OCI-LY7 (cell line): ENCODE results near the gene HSD17B2. TPM values are rescaled to one million over a fixed set of nuclear protein-coding genes. Genes with fewer than 3 reads are reported as not detected.

Source experiments
- BruUV-seq: library from RNA; stranded (reverse); fragments of 400-500 nt; replicated peaks from 2 replicates; lab custom pipeline; 2021; lab: Mats Ljungman, UMichigan
- CTCF ChIA-PET: fragments of 300-600 bp; sonication (Branson Sonifier 250); formaldehyde crosslinking; loops from one replicate; lab custom pipeline; 2022; ENCODE audit warnings: antibody characterized with exemption; ENCODE audit not compliant: unreplicated experiment; lab: Charles Lee
- POLR2A ChIA-PET: fragments of 300-600 bp; sonication (Branson Sonifier 250); formaldehyde crosslinking; loops from one replicate; lab custom pipeline; 2022; ENCODE audit warnings: antibody characterized with exemption; lab: Charles Lee
- DNase-seq: peaks from one replicate; pipeline ENCODE4 v3.0.0-alpha.2; 2015; ENCODE audit warnings: low spot score
- H2AFZ ChIP-seq: fragments of 200-600 bp; sonication (generic), shearing (Covaris generic); 2 replicates; pipeline ENCODE4 v1.6.1; 2014; ENCODE audit warnings: mild to moderate bottlenecking, antibody characterized with exemption, low read length, moderate library complexity
- H3K27ac ChIP-seq: fragments of 200-600 bp; sonication (generic); 2 replicates; pipeline ENCODE4 v1.5.1; 2014; ENCODE audit warnings: mixed run types, low read depth, mild to moderate bottlenecking, moderate library complexity, low read length, inconsistent platforms; ENCODE audit not compliant: poor library complexity, severe bottlenecking
- H3K36me3 ChIP-seq: fragments of 200-600 bp; sonication (generic); 2 replicates; pipeline ENCODE4 v1.6.1; 2014; ENCODE audit warnings: mild to moderate bottlenecking, antibody characterized with exemption, low read length, moderate library complexity, mixed read lengths; ENCODE audit not compliant: insufficient read depth
- H3K4me1 ChIP-seq: fragments of 200-600 bp; sonication (generic); 2 replicates; pipeline ENCODE4 v1.5.1; 2014; ENCODE audit warnings: mild to moderate bottlenecking, low read length; ENCODE audit not compliant: insufficient read depth, poor library complexity, severe bottlenecking
- H3K4me2 ChIP-seq: fragments of 200-600 bp; sonication (generic); 2 replicates; pipeline ENCODE4 v1.6.1; 2014; ENCODE audit warnings: mild to moderate bottlenecking, low read length
- H3K4me3 ChIP-seq: fragments of 200-600 bp; sonication (generic); 2 replicates; pipeline ENCODE4 v1.5.1; 2014; ENCODE audit warnings: mild to moderate bottlenecking, low read depth, low read length; ENCODE audit not compliant: poor library complexity, severe bottlenecking
- H3K79me2 ChIP-seq: fragments of 200-600 bp; sonication (generic); 2 replicates; pipeline ENCODE4 v1.6.1; 2016; ENCODE audit warnings: low read depth, mild to moderate bottlenecking, low read length, moderate library complexity, mixed read lengths; ENCODE audit not compliant: insufficient read depth
- H3K9me2 ChIP-seq: fragments of 200-600 bp; sonication (generic); 2 replicates; pipeline ENCODE4 v1.6.1; 2016; ENCODE audit warnings: mild to moderate bottlenecking, low read length, mixed read lengths; ENCODE audit not compliant: insufficient read depth
- H3K9me3 ChIP-seq: fragments of 200-600 bp; sonication (generic); 2 replicates; pipeline ENCODE4 v1.6.1; 2014; ENCODE audit warnings: mild to moderate bottlenecking, mixed run types, low read length, mixed read lengths
- H4K20me1 ChIP-seq: fragments of 200-600 bp; sonication (generic); 2 replicates; pipeline ENCODE4 v1.6.1; 2014; ENCODE audit warnings: mild to moderate bottlenecking, antibody characterized with exemption, low read length, moderate library complexity, mixed read lengths; ENCODE audit not compliant: insufficient read depth
- CTCF ChIP-seq: fragments of 200-600 bp; sonication (generic); conservative IDR thresholded peaks from 2 replicates; pipeline ENCODE4 v1.5.1; 2014; ENCODE audit warnings: mild to moderate bottlenecking, antibody characterized with exemption, low read length, moderate library complexity, mixed read lengths
- EZH2phosphoT487 ChIP-seq: fragments of 200-600 bp; sonication (generic); IDR thresholded peaks from 2 replicates; pipeline ENCODE4 v1.6.1; 2018; ENCODE audit warnings: low read depth, borderline replicate concordance, mild to moderate bottlenecking, mixed run types, antibody characterized with exemption, low read length, moderate library complexity, mixed read lengths
- intact Hi-C: fragments of 100-400 bp; cut with micrococcal nuclease; formaldehyde crosslinking; loops from one replicate; pipeline ENCODE4 v1.10.0; 2022; ENCODE audit not compliant: unreplicated experiment
- total RNA-seq, 2 experiments: library from RNA; depleted of rRNA in 1 of 2; stranded (reverse); fragments of >200 nt in 1 of 2; shearing (Covaris generic) in 1 of 2; gene quantifications; 2 replicates each; pipeline ENCODE4 v1.2.3, GENCODE V29; 2014 to 2022

Gene HSD17B2
- total RNA-seq, 2 experiments from 2014 or later, result not detected

GRCh38 chr16:82024883-82025282 is 10.2 kb upstream of the HSD17B2 start:
- TF ChIP-seq EZH2phosphoT487, result no peak
- TF ChIP-seq CTCF, result no peak

GRCh38 chr16:82027629-82028064 is 7.4 kb upstream of the HSD17B2 start:
- H3K4me3 ChIP-seq, result no peak overlapping the region
- BruUV-seq, result no TSS peak
- H3K4me2 ChIP-seq, result no peak overlapping the region
- no peaks in the 10 kb centered on the region for H4K20me1 ChIP-seq
- CTCF ChIA-PET, result no interaction called here
- H3K27ac ChIP-seq, result no peak overlapping the region
- no peak for DNase-seq
- intact Hi-C loops, result no loop called here
- H3K9me2 ChIP-seq, result no peaks in the 10 kb centered on the region
- H3K79me2 ChIP-seq, result no peaks in the 10 kb centered on the region
- POLR2A ChIA-PET, result no interaction called here
- H3K4me1 ChIP-seq, result no peaks in the 10 kb centered on the region
- H3K36me3 ChIP-seq, result no peaks in the 10 kb centered on the region
- no peaks in the 10 kb centered on the region for H3K9me3 ChIP-seq
- no peak overlapping the region for H2AFZ ChIP-seq
- TF ChIP-seq EZH2phosphoT487, result no peak

More at GRCh38 chr16:82024883-82025282, 10.2 kb upstream of the HSD17B2 start:
- H2AFZ ChIP-seq, result no peak overlapping the region
- no peaks in the 10 kb centered on the region for H3K9me2 ChIP-seq
- ChIA-PET POLR2A (no interaction called here), CTCF (no interaction called here)
- H3K27ac ChIP-seq, result no peak overlapping the region
- BruUV-seq, result no TSS peak
- no peaks in the 10 kb centered on the region for H3K4me1 ChIP-seq
- no peaks in the 10 kb centered on the region for H3K9me3 ChIP-seq
- no peaks in the 10 kb centered on the region for H4K20me1 ChIP-seq
- intact Hi-C loops, result no loop called here
- H3K79me2 ChIP-seq, result no peaks in the 10 kb centered on the region
- H3K36me3 ChIP-seq, result no peaks in the 10 kb centered on the region
- H3K4me3 ChIP-seq, result no peak overlapping the region
- H3K4me2 ChIP-seq, result no peak overlapping the region
- DNase-seq, result no peak

- CTCF ChIA-PET, result no interaction called here
- H3K4me1 ChIP-seq, result no peaks in the 10 kb centered on the region
- H4K20me1 ChIP-seq, result no peaks in the 10 kb centered on the region
- no peak overlapping the region for H3K4me2 ChIP-seq
- BruUV-seq, result no TSS peak
- no peak overlapping the region for H3K4me3 ChIP-seq
- H3K27ac ChIP-seq, result no peak overlapping the region
- H3K36me3 ChIP-seq, result no peaks in the 10 kb centered on the region
- intact Hi-C loops, result no loop called here
- peak; percentile 16 for DNase-seq
- TF ChIP-seq CTCF (peak; percentile 64), EZH2phosphoT487 (no peak)
- no peaks in the 10 kb centered on the region for H3K9me2 ChIP-seq
- H3K79me2 ChIP-seq, result no peaks in the 10 kb centered on the region
- POLR2A ChIA-PET, result no interaction called here
- no peaks in the 10 kb centered on the region for H3K9me3 ChIP-seq
- H2AFZ ChIP-seq, result no peak overlapping the region
Observed at GRCh38 chr16:82031116-82032084, 3.7 kb upstream of the HSD17B2 start.
